ENCODE results near the gene HIGD1B.

HIGD1B gene

GRCh38 chr17:44840274-44840673 is 7.4 kb upstream of the HIGD1B start:
- DNase-seq, result no peak

GRCh38 chr17:44840936-44841335 is 6.7 kb upstream of the HIGD1B start:
- DNase-seq, result no peak

GRCh38 chr17:44842748-44843147 is 4.9 kb upstream of the HIGD1B start:
- DNase-seq, result no peak

- DNase-seq, result no peak
These were observed 3.3 kb upstream of the HIGD1B start for GRCh38 chr17:44844390-44844830.

- no peak for DNase-seq
These were observed 1.5 kb upstream of the HIGD1B start for GRCh38 chr17:44846206-44846605.

- DNase-seq, result no peak
These were observed 643 bp downstream of the HIGD1B start for GRCh38 chr17:44848257-44848795.

- DNase-seq, result no peak
These were observed 1.3 kb downstream of the HIGD1B start for GRCh38 chr17:44848961-44849489.

GRCh38 chr17:44850025-44850424 is 2.3 kb downstream of the HIGD1B start:
- no peak for DNase-seq

GRCh38 chr17:44850612-44851011 is 2.9 kb downstream of the HIGD1B start:
- no peak for DNase-seq

GRCh38 chr17:44854192-44854591 is 6.5 kb downstream of the HIGD1B start:
- no peak for DNase-seq

GRCh38 chr17:44859701-44860100 is 12.0 kb downstream of the HIGD1B start:
- no peak for DNase-seq

GRCh38 chr17:44862278-44862914 is 14.7 kb downstream of the HIGD1B start:
- DNase-seq, result no peak

GRCh38 chr17:44863061-44863918 is 15.6 kb downstream of the HIGD1B start:
- no peak for DNase-seq

GRCh38 chr17:44864831-44865230 is 17.1 kb downstream of the HIGD1B start:
- no peak for DNase-seq

- DNase-seq, result peak; percentile 74
These were observed 17.6 kb downstream of the HIGD1B start for GRCh38 chr17:44865231-44865660.

GRCh38 chr17:44865931-44866330 is 18.2 kb downstream of the HIGD1B start:
- DNase-seq, result no peak

GRCh38 chr17:44867841-44868240 is 20.2 kb downstream of the HIGD1B start:
- DNase-seq, result no peak

- no peak for DNase-seq
These were observed 23.9 kb downstream of the HIGD1B start for GRCh38 chr17:44871556-44871955.

- DNase-seq, result peak; percentile 90
These were observed 24.6 kb downstream of the HIGD1B start for GRCh38 chr17:44872131-44872768.

GRCh38 chr17:44875761-44876160 is 28.1 kb downstream of the HIGD1B start:
- DNase-seq, result no peak

GRCh38 chr17:44877121-44877520 is 29.4 kb downstream of the HIGD1B start:
- DNase-seq, result no peak

GRCh38 chr17:44878627-44879221 is 31.0 kb downstream of the HIGD1B start:
- DNase-seq, result no peak

- DNase-seq, result no peak
These were observed 31.7 kb downstream of the HIGD1B start for GRCh38 chr17:44879376-44879775.

Data from NCI-H1092 treated with DMSO at 0.1 percent for 48 hours (cell line).